Measurements from ENCODE around the gene SCAMP2.

- no peak for TF ChIP-seq CTCF (IDR thresholded peaks at IDR 0.05)
- TF ChIP-seq POLR2A (IDR thresholded peaks at IDR 0.05): no peak
These were observed 39.6 kb downstream of the SCAMP2 start for GRCh38 chr15:74833376-74834107.
